NCI-H1048 (cell line): ENCODE measurements around the gene MAP3K10.

Source experiments
- DNase-seq: peaks from one replicate; lab custom pipeline; 2025; lab: John Stamatoyannopoulos, UW

The MAP3K10 gene

DNA sequence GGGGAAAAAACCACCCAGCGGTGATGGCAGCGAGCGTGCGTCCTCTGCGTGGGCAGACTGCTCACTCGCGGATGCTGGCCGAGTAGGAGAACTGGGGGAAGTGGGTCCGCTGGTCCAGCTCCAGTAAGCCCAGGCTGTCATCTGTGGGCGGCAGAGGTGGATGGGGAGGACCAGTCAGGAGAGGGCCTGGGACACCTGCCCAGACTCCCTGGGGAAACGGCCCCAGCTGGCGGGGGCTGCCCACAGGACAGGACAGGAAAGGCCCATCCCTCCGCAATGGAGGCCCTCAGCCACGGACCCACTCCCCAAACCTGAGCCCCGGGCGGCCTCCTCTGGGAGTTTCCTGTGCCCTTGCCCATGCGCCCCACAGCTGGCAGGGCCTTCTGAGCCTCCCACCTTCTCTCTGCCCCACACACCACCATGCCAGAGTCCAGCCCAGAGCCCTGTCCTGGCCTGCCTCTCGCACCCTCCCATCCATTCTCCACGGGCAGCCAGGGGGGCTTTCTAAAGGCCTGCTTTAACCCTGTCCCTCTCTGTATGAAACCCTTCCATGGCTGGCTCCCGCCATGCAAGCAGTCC lies 42.7 kb downstream of the MAP3K10 start:
- DNase-seq, result no peak

GRCh38 chr19:40234429-40235237 lies 43.4 kb downstream of the MAP3K10 start:
- no peak for DNase-seq

GRCh38 chr19:40235238-40236025 lies 44.2 kb downstream of the MAP3K10 start:
- DNase-seq, result no peak

DNA sequence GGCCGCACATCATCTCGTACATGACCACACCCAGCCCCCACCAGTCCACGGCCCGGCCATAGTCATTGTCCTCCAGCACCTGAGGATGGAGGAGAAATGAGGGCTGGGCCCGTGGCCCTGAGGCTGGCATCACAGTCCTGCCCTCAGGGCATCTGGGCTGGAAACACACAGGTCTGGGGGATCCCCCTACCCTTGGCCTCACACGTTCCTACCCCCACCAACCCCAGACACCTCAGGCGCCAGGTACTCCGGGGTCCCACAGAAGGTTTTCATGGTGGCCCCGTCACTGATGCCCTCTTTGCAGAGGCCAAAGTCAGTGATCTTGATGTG lies 44.8 kb downstream of the MAP3K10 start:
- DNase-seq, result no peak

DNA sequence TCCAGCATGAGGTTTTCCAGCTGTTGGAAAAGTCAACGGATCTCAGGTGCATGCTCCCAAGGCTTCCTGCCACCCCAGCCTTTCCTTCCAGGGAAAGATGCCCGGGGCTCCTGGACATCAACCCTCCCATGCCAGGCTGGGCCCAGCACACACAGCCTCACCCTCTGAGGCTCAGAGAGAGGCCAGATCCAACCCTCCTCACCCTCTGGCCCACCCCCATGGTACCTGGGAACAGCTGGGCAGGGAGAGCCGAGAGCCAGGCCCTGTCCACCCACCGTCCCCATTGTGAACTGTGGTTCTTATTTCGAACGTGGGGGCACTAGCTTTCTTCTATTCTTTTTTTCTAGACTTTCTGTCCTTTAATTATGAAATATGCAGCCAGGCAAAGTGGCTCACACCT lies 45.1 kb downstream of the MAP3K10 start:
- DNase-seq, result no peak

GRCh38 chr19:40237791-40238190 lies 46.6 kb downstream of the MAP3K10 start:
- DNase-seq, result no peak

DNA sequence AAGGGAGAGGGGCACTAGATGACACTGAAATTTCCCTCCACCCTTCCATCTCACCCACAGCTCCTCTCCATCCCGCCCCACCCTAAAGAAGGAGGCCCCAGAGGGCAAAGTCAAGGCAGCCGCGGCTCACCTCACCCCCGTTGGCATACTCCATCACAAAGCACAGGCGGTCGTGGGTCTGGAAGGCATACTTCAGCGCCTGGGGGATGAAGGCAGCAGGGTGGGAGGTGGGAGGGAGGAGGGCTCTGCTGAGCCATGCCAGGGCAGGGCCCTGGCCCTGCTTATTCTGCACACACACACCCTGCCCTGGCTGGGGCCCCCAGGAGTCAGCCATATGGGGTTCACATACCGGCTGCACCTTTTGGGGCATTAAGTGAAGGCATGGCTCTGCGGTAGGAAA lies 47.5 kb downstream of the MAP3K10 start:
- no peak for DNase-seq

DNA sequence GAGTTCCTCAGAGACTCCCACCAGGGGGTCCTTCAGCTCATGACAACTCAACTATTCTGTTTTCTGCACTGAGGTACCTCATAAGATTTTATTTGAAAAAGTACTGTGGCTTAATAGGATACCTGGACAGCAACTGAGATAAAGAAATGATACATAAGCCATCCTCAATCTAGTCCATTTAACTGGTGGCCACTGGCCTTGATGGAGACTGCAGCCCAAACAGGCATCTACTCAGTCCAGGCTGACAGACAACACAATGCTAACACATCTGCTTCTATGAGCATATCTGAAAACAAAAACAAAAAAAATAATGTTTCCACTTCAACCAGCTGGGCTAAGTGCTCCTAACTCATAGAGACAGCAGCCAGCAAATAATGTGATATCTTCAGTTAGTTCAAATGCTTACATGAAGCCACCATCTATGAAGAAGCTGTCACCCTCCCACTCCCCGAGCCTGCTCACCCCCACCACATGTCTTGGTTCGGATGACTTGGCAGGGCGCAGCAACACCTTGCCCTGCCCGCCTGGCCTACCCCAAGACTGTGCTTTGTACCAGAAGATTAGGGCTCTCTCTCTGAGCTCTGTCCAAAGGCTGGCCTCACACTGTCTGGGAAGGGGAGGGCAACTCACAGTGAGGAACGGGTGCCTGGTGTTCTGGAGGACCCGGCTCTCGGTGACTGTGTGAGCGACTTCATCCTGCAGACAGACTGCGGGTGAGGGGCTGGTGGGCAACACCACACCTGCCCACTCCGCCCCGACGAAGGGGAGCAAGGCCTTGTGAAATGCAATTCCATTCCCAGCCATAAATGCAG lies 48.4 kb downstream of the MAP3K10 start:
- DNase-seq, result no peak

DNA sequence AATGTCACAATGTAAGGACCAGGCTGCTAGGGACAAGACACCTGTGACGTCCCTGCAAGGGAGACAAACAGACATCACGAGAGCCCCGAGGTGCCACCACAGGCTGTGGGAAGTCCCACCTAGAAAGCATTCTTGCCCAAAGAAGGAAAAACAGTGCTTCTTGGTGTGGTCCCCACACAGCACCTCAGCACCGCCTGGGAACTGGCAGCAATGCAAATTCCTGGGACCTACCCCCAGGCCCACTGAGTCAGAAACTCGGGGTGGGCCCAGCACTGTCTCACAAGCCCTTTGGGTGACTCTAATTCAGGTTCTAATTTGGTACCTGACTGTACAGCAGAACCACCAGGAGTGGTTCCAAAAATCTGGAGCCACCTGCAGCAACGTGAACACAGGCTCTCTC lies 49.1 kb downstream of the MAP3K10 start:
- no peak for DNase-seq

DNA sequence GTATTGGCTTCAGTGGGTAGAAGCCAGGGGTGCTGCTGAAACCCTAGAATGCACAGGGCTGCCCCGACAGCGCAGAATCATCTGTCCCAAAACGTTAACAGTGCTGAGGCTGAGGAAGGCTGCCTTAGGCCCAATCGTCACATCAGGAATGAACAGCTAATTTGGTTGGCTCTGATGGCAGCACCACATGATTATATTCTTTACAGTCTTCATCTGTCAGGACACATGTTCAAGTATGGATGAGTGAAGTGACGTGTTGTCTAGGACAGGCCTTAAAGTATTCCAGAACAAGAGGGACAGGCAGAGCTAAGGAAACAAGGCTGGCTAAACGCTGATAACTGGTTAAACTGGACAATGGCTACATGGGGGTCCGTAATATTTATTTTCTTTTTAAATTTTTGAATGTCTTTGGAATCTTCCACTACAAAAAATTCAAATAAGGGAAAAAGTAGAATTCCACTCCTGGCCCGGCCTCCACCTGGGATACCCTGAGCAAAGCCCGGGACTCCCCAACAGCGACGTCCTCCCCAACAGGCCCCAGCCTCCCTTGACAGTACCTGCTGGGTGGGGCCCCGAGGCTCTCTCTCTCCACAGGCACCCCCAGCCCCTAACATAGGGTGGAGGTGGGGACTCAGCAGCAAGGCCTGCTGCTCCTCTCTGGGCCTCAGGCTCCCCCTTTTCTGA lies 50.0 kb downstream of the MAP3K10 start:
- no peak for DNase-seq

DNA sequence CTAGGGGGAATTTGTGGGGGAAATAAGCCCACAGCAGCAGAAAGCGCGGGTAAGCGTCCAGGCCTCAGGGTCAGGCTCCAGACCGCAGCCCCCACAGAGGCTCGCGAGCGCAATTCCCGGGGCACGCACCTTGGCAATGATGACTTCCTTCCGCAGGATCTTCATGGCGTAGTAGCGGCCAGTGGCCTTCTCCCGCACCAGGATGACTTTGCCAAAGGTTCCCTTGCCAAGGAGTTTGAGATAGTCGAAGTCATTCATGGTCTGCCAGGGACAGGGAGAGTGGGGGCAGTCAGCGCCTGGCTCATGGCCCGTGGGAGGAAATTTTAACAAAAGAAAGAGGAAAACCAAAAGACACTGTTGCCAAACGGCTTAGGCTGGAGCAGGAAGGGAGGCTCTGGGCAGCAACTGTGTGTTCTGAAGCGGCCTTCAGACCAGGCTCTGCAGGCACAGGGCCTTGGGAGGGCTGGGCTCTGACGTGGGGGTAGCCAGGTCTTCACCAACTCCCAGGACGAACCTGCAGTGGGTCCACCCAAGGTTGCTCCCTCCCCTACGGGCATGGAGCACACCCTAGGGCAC lies 50.7 kb downstream of the MAP3K10 start:
- no peak for DNase-seq

- no peak for DNase-seq
Measured at GRCh38 chr19:40242480-40242879, 51.3 kb downstream of the MAP3K10 start.

DNA sequence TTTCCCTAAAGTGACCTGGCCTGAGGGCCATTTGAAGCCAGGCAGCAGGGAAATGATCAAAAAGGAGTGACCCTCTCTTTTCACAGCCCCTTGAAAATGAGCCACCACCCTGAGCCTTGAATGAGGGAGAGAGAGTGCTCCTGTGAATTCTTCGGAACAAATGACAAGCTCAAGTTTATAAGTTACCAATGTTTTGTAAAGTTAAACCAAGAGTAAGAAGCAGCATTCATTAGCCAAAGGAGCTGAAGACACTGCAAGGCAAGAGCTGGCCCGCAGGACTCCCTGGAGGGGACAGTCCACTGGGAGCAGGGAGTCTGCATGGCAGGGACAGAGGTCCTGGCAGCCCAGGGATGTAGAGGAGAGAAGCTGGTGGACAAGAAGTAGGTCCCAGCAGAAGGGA lies 52.0 kb downstream of the MAP3K10 start:
- DNase-seq, result no peak

- no peak for DNase-seq
Measured at GRCh38 chr19:40244579-40245317, 53.5 kb downstream of the MAP3K10 start.

DNA sequence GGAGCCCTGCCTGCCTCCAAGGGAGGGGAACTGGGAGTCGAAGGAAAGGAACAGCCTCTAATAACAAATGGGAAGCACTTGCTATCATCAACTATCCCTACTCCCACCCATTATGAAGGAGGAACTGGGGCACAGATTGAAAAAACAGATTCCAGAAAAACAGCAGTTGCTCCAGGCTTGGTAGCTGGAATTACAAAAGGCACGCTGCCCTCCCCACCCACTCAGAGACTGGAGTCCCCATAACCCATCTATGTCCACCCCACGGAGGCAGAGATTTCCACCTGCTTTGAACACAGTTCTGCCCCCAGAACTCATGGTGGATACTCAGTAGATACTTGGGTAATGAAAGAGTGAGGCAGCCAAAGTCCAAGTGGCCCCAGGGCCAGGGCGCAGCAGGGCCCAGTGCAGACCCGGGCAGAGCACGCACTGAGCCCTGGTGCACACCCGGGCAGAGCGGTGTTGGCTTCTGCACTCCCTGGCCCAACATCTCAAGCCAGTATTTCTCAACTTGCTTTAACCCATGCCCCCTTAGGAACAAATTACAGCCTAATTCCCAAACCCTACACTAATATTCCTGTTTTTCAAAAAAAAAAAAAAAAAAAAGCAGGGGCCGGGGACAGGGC lies 54.4 kb downstream of the MAP3K10 start:
- no peak for DNase-seq

- no peak for DNase-seq
Measured at GRCh38 chr19:40246292-40247073, 55.3 kb downstream of the MAP3K10 start.

DNA sequence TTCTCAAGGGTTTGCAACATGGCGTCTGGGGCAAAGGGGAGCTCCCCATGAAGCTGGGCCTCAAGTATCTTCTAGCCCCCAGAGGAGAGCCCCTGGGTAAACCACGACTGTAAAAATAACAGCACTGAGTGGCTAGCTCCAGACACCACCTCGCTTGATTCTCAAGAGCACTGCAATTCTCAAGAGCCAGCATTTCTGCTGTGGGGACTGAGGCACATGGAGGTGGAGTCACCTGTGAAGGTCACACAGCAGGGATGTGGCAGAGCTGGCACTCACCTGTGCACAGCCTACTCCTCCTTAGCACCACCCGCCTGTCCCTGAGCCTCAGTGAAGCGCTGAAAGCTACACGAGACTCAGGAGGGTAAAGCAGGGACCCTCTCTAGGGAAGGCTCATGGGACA lies 56.0 kb downstream of the MAP3K10 start:
- no peak for DNase-seq

DNA sequence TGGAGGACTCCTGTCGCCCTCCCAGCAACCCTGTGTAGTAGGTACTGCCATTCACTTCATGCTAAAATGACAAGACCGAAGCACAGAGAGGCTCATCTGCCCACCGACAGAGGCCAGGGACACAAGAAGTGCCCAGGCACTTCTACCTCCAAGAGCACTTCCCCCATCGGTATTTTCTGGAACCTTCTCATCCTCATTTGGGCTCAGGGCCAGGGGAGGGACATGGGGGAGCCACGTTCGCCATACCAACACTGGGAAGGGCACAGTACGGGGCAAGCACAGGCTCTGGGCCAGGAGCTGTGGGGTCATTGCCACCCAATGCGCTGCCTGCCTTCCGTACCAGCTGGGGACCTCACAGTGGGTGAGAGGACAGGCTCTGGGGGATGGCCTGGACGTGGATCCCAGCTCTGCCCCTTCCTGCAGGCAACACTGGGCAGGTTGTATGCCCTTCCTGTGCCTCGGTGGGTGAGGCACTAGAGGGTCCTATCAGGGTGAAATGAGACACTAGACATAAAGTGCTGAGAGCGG lies 56.6 kb downstream of the MAP3K10 start:
- DNase-seq, result no peak

DNA sequence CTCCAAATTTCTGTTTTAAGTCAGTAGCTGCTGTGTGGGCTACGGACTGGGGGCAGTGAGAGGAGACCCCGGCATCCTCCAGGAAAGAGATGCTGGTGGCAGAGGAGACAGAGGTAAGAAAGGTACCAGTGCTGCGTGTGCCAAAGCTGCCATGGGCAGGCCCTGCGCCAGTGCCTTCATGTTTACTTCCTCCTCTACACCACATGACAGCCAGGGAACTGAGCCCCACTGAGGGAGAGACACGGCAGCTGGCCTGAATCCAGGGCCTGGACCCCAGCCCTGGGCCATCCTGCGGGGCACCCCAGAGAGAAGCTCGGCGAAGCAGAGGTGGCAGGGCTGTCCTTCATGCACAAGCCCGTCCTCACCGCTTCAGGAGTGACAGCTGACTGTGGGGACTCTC lies 58.0 kb downstream of the MAP3K10 start:
- DNase-seq, result no peak
